Activated CD8-positive, alpha-beta memory T cell treated with anti-CD3 and anti-CD28 coated beads for 1 hour (primary cell): ENCODE measurements around the gene ZPBP.
"Not testable (repeated sequence)": the region's sequence is repeated elsewhere in the genome, so short reads cannot be mapped to it uniquely, and the experiment has no call there.

Experiments used
- DNase-seq, 2 donors: peaks; one replicate each; pipeline ENCODE4 v3.0.0-alpha.2; 2020; ENCODE audit warnings: low read depth in 1 of 2; ENCODE audit errors: extremely low read depth in 1 of 2

Gene ZPBP

DNA sequence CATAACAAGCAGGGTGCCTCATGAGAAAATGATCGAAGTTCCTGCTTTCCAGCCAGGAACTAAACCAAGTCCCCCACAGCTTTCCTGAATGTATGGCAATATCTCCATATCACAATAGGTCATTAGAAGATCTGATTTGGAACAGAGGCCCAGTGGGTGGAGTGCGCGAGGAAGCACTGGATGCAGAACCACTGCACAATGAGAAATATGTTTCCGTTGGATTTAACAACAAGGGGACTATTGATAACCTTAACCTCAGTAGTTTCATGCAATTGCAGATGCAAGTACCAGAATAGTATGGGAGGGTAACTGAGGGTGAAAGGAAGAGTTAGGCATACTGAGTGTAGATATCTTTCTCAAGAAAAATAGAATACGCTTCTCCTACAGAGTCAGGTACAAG is 45.3 kb downstream of the ZPBP start:
- no peak for DNase-seq

DNA sequence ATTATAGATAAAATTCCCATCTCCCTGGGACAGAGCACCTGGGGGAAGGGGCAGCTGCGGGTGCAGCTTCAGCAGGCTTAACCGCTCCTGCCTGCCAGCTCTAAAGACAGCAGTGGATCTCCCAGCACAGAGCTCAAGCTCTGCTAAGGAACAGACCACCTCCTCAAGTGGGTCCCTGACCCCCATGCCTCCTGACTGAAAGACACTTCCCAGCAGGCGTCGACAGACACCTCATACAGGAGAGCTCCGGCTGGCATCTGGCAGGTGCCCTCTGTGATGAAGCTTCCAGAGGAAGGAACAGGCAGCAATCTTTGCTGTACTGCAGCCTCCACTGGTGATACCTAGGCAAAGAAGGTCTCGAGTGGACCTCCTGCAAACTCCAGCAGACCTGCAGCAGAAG is 51.9 kb downstream of the ZPBP start:
- not testable (repeated sequence) for DNase-seq

DNA sequence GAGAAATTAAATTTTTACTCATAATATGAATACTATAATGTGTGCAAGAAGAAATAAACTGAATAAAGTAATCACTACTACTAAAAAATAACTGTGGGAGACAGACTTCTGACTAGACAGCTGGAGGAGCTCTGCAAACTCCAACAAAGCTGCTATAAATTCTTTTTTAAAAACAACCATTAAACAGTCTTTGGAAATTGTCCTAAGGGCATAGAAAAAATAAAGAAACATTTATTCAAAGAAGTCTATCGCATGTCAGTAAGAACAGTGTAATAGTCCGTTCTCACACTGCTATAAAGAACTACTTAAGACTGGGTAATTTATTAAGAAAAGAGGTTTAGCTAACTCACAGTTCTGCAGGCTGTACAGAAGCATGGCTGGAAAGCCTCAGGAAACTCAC is 56.0 kb downstream of the ZPBP start:
- DNase-seq: no peak

DNA sequence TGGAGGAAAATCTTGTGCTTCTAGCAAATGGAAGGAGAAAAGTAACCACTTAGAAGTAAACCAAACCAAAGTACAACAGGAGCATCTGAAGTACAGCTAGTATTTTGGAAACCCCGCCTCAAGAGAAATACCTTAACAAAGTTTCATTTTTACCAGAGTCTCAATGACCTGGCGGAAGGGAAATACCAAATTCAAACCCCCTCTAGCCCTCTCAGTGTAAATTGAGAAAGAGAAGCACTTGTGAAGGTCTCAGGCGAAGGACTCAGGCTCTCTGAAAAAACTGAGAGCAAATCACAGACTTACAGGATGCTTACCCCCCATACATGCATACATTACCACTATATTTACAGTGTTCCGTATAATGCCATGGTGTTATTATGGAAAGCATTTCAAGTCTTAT is 70.1 kb downstream of the ZPBP start:
- DNase-seq: no peak

DNA sequence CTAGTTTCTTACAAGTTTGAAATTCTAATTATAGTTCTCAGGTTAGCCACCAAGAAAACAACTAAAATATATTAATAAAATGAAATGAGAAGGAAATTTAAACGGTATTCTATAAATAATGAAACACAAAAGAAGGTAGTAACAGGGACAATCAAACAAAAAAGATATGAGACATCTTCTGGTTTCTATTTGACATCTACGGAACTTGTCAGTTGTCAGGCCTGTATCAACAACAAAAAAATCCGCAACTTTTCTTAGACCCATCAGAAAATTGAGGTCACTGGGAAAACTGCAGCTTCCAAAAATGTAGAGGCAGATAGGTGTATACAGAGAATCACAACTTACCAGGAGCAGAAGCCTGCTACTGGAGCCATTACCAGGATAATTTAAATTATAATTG is 70.6 kb downstream of the ZPBP start:
- DNase-seq: no peak

DNA sequence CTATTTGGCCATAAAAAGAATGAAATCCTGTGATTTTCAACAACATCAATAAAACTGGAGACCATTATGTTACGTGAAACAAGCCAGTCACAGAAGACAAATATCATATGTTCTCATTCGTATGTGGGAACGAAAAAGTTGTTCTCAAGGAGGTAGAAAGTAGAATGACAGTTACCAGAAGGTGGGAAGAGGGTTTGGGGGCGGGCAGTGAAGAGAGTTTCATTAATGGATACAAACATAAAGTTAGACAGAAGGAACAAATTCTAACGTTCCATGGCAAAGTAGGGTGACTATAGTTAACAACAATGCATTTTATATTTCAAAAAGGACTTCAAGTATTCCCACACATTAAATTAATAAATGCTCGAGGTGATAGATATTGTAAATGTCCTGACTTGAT is 97.4 kb downstream of the ZPBP start:
- DNase-seq: no peak

DNA sequence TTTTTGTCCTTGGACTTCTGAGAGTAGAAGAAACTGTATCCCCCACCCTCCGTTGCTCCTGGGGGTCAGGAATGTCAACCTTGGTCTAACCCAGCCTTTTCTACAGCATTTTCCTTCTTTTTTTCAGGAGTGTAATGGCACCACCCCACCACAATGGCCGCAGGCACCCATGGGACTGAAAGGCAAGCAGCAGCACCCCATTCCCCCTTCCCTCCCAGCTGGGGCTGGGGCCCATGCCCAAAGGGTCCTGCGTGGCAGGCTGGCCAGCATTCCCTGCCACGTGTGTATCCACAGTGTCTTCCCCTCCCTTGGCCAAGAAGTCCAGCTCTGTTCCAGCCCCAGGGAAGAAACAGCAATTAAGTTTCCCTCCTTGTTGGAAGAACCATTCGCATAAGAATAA is 106.9 kb downstream of the ZPBP start:
- no peak for DNase-seq

DNA sequence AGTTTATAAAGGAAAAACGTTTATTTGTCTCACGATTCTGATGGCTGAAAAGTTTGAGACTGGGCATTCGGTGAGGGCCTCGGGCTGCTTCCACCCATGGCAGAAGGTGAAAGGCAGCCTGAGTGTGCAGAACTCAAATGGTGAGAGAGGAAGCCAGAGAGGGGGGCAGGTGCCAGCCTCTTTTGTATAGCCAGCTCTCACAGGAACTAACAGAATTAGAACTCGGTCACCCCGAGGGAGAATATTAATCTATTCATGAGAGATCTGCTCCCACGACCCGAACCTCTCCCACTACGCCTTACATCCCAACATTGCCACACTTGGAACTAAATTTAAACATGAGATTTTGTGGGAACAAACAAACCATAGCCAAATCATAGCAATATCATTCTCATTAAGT is 112.6 kb downstream of the ZPBP start:
- no peak for DNase-seq

DNA sequence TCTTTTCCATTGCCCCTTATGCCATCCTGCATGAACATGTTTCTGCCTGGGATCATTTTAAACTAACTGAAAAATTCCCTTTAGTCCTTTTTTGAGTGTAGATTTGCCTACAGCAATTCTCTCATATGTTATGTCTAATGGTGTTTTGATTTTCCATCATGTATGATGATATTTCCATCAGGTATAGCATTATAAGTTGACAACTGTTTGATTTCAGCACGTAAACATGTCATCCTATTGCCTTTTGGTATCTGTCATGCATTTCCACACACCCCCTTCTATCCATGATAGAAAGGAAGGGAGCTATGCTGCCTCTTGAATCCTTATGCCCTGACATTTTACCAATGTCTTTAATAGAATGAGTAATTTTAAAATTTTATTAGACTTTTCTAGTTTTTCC is 116.8 kb downstream of the ZPBP start:
- DNase-seq: no peak

DNA sequence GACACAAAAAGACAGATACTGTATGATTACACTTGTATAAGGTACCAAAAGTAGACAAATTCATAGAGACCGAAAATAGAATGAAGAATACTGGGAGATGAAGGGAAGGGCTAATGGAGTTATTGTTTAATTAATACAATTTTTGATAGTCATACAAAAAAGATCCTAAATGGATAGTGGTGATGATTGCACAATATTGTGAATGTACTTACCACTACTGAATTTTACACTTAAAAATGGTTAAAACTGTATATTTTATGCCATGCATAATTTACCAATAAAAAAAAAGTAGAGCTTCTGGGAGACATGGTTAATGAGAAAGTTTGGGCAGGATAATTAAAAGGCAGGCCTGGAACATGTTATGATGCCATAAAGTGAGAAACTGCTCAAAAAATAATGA is 119.0 kb downstream of the ZPBP start:
- no peak for DNase-seq

DNA sequence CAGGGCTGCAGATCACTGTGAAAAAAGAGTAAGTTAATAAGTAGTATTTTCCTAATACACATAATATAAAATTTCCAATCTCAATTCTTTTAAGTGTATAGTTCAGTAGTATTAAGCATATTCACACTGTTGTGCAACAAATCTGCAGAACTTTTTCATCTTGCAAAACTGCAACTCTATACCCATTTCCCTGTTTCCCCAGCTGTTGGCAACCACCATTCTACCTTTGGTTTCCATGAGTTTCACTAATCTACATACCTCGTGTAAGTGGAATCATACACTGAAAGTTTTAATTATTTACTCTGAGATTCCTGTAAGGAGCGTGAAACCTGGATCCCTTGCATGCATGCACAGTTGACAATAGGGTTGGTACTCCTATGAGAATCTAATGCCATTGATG is 155.4 kb downstream of the ZPBP start:
- DNase-seq: no peak

DNA sequence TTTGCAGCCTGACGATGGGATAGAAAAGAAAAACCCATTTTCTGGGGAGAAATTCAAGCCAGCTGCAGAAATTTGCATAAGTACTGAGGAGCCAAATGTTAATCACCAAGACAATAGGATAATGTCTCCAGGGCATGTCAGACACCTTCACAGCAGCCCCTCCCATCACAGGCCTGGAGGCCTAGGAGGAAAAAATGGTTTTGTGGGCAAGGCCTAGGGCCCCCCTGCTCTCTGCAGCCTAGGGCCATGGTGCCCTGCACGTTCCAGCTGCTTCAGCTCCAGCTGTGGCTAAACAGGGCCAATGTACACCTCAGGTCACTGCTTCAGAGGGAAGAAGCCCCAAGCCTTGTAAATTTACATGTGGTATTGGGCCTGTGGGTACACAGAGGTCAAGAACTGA is 161.4 kb downstream of the ZPBP start:
- DNase-seq: no peak

DNA sequence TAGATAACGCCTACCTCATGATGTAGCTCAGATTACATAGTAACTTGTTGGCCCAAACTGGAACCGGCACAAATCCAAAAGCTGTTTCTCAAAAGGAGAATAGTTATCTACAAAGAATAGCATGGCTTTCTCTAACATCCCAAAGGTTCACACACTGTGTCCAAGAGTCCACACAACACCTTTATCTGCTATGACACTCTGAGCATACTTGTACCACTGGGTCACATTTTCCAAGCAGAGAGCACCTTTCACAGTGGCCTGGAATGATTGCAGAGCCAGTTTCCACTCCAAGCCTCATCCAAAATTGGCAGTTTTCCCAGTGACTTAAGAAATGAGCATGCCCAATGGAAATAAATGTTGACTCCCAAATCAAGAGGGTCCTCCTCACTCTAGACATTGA is 164.3 kb downstream of the ZPBP start:
- no peak for DNase-seq

DNA sequence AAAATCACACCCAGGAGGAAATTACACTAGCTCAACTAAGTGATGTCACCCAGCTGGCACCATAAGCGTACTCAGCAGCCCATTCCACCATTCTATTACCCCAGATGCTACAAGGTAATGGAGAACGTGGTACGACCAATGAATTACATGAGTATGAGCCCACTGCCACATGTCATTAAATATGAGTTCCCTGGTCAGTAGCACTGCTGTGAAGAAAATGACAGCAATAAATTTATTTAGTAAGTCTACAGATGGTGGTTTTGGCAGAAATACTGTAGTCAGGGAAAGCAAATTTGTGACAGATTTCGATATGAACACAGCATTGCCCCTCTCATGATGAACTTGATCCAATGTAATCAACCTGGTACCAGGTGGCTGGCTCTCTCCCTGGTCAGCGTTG is 165.4 kb downstream of the ZPBP start:
- no peak for DNase-seq

DNA sequence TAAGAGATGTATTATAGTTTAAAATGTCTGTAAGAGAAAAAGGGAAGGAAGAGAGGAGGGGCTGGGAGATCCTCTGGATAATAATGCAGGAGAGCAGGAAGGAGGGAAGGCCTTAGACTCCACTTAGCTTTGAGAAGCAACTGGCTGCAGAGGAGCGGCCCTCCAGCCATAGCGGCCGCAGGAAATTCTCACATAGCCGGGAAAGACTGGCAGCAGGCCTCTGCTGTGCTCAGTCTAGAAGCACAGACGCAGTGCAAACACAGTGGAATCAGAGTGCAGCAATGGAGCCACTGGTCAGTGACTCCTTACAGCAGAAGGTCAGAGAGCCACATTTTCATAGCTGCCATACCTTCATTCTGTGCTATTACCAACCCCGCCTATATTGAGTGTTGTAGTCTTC is 166.3 kb downstream of the ZPBP start:
- no peak for DNase-seq

DNA sequence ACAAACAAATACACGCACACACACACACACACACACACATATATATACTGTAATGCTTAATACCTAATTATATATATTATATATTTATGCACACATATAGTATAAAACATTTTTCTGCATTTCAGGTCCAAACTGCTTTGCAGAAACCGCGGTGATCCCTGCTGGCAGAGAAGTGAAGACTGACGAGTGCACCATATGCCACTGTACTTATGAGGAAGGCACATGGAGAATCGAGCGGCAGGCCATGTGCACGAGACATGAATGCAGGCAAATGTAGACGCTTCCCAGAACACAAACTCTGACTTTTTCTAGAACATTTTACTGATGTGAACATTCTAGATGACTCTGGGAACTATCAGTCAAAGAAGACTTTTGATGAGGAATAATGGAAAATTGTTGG is 181.1 kb downstream of the ZPBP start:
- DNase-seq: no peak

DNA sequence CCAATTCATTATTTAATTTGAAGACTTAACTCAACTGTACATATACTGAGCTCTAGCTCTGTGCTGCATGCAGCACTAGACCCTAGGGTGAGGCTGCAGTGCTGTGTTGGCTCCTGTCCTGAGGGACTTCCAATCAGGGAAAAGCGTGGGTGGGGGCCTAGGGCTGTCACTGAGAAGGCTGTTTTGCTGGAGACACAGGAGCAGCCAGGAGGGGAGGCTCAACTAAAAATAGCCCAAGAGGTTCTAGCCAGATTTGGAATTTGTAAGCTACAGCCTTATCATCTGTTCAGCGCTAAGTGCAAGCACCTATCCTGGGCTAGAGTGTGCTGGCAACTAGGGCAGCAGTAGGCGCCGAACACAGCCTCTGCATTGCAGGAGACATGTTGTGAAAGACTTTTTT is 198.5 kb downstream of the ZPBP start:
- no peak for DNase-seq

DNA sequence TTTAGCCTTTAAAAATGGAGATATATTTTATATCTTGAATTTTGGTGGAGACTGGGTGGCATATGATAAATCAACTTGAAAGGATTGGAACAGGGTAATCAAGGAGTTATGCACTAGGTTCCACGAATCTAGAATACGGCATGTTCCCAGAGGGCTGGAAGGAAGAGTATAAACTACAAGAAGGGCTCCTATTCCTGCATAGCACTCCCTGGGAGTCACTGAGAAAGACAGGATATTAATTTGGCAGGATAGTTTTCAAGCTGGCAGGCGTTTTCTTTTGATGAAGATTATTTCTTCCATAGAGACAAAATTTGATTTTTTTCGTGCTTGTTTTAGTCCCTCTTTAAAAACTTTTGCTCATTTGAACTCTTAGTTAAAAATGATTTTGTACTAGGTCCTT is 199.9 kb downstream of the ZPBP start:
- no peak for DNase-seq

DNA sequence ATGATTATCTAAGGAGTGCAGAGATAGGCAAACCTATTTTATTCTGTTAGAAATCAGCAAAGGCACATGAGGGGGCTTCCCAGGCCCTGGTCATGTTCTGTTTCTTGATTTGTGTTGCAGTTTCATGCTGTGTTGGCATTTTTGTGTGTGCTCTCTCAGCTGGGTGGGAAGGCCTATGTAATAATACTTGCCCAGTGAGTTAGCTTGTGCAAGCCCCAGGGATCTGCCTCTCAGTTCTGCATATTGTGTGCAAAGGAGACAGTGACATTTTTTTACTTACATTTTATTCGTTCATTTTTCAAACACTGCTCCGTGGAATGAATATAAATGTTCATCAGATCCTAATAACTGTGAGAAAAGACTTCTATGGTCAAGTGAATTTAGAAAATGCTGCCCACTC is 200.6 kb downstream of the ZPBP start:
- no peak for DNase-seq
